NCI-H2227 (cell line): ENCODE results near the gene GBF1.
"Not testable (repeated sequence)": the region's sequence is repeated elsewhere in the genome, so short reads cannot be mapped to it uniquely, and the experiment has no call there.

Experiments used
- DNase-seq: peaks from one replicate; lab custom pipeline; 2025; ENCODE audit not compliant: unreplicated experiment; lab: John Stamatoyannopoulos, UW

The GBF1 gene

DNA sequence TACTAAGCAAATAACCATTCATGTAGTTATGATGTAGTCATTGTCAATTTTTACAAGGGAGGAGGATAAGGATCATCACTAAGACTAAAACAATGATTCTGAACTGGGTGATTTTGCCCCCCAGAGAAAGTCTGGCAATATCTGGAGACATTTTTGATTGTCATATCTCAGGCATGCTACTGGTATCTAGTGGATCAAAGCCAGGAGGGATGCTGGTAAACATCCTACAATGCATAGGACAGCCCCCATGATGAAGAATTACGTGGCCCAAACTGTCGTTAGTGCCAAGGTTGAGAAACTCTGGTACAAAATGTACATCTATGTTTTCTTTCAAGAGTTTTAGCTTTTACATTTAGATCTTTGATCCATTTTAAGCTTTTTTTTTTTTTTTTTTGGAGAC is 57.3 kb downstream of the GBF1 start:
- no peak for DNase-seq

- DNase-seq = no peak
These were observed 60.7 kb downstream of the GBF1 start for GRCh38 chr10:102306006-102306405.

- DNase-seq = no peak
These were observed 61.4 kb downstream of the GBF1 start for GRCh38 chr10:102306710-102307109.

GRCh38 chr10:102308318-102308717 is 63.0 kb downstream of the GBF1 start:
- DNase-seq = not testable (repeated sequence)

GRCh38 chr10:102309236-102309635 is 63.9 kb downstream of the GBF1 start:
- DNase-seq = no peak

GRCh38 chr10:102309916-102310315 is 64.6 kb downstream of the GBF1 start:
- no peak for DNase-seq

DNA sequence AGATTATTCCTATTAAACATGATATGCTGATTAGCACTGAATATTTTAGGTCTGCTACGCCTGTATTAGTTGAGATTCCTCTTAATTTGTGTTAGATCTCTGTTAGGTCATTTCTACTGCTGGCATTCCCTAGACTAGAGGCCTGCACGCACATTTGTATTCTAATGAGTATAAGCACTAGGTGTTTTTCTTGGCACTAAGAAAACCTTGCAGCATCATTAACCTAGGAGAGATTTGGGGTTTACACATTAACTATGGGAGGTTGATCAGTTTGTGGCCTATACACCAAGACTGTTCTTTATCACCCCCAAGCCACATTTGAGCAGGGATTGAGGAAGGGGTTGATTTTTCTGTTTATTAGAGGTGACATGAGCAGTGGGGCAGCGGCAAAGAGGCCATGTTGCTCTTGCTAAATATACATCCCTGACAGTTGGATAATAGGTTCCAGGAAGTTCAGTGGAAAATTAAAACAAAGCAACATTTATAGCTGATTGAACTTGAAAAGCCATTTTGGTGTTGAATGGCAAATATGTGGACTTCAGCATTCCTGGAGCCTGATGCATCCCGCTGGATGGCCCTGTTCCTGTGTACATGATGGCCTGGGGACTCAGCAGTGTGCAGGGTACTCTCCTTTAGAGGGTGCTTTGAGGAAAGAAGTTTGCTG is 65.2 kb downstream of the GBF1 start:
- DNase-seq = no peak

DNA sequence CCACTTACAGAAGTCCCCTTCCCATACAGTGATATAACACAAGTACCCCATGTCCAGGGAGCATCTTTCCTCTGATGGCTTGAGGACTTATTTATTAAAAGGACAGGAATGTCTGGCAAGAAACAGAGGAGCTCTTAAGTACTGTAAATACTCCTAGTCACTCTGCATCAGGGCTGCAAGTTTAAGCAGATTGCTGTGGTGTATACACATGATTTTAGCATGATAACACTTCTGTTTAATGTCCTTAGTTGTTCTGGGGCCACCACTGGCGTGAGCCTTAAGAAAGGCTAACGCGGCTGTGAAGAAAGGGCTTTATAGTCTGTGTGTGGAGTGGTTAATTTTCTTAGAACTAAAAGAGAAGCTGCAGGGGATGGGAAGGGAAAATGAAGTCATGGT is 65.7 kb downstream of the GBF1 start:
- no peak for DNase-seq

DNA sequence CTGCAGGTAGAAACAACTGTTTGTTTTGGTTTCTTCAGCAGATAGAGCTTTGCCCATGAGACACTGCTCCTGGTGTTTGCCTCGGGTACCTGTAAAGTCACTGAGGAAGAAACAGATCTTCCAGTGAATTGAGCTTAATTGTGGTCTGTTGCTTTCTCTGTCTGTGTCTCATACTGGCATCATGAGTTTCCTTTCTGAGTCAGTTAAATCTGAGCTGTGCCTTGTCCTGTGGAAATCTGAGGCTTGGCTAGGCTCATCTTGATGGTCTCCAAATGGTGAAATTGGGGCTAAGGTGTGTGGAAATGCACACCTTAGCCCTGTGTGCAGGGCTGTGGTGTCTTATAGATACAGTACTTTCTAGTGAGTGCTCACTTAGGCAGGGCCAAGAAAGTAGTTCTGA is 67.4 kb downstream of the GBF1 start:
- no peak for DNase-seq

GRCh38 chr10:102313221-102313896 is 68.0 kb downstream of the GBF1 start:
- DNase-seq = no peak

DNA sequence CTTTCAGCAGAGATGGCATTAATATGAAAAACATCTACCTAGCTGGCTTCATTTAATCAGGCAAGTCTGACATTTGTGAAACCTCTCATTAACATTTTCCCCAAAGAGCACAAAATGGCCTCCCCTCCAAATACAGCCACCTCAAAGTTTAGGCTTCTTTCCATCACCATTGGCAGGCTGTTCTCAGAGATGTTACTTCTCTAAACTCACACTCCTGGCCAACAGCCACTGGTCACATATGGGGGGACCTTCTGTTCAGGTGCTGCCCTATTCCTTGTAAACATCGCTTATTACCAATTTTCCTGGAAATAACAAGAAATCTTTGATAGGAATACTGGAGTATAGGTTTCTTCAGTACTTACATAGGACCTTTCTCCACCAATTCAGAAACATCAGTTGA is 69.5 kb downstream of the GBF1 start:
- DNase-seq = no peak

- no peak for DNase-seq
These were observed 71.1 kb downstream of the GBF1 start for GRCh38 chr10:102316421-102316820.

GRCh38 chr10:102322914-102323313 is 77.6 kb downstream of the GBF1 start:
- no peak for DNase-seq

DNA sequence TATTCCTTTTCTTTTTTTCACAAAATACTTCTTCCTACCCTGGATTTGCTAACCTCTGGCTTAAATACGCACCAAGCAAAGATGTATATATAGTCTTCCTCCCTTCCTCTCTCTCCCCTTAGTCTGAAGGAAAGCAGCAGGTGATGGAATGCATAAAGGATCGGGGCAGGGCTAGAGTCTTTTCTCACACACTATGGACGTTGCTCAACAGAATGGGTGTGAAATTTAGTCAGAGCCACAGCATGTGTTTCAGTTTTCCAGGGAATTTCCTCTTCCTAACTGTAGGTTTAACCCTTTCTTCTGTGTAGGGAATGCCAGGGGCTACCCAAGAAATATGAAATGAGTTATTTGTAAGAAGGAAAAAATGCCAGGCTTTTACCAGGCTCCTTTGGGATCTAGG is 78.7 kb downstream of the GBF1 start:
- DNase-seq = no peak

DNA sequence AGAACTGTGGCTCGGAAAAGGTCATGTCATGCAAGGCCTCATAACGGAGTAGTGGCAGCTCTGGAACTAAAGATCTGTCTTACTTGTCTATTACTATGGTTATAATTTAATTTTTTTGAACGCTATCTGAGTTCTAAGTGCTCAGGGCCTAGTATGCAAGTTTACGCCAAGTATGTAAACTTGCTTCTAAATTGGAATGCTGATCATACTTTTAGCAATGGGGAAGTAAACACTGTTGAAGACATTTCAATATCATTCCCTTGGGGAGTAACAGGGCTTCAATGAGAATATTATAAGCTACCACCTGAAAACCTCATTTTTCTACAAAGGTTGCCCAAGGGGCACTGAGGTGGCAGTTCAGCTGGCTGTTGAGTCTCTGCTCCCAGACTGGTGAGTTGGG is 80.7 kb downstream of the GBF1 start:
- no peak for DNase-seq

- DNase-seq = no peak
These were observed 81.7 kb downstream of the GBF1 start for GRCh38 chr10:102327002-102327401.

GRCh38 chr10:102327641-102328040 is 82.3 kb downstream of the GBF1 start:
- DNase-seq = no peak

DNA sequence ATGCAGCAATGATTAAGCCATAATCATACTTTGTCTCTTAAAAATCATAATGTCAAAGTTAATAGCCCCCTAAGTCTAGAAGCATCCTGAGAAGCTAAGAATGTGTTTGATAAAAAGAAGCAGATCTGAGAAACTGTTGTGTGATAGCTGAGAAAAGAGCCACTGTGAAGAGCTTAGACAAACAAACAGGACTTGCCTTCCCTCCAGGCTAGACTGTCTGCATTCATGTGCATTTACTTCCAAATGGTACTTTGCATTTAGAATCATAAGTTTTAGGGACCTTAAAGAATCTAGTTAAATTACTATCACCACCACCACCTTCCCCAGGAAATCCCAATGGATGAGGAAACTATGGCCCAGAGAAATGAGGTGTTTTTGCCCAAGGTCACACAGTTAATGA is 87.4 kb downstream of the GBF1 start:
- DNase-seq = no peak

DNA sequence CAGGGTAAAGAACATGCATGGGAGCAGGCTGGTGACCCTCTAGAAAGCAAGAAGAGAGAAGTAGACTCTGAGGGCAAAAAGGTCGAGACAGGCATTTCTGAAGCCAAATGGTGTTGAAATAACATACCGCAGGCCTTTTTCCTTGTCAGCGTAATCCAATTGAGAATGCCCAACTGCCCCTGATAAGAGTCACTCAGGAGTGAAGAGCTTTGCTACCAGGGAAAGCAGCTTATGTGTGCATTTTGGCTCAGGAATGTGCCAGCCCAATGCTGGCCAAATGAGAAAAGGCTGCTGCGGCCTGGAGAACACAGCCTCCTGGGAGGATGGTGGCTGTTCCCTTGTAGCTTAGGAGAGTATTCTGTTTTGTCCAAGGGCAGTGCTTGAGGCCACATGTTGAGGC is 88.8 kb downstream of the GBF1 start:
- no peak for DNase-seq

- no peak for DNase-seq
These were observed 89.9 kb downstream of the GBF1 start for GRCh38 chr10:102335184-102335583.

GRCh38 chr10:102341038-102341688 is 95.8 kb downstream of the GBF1 start:
- no peak for DNase-seq

DNA sequence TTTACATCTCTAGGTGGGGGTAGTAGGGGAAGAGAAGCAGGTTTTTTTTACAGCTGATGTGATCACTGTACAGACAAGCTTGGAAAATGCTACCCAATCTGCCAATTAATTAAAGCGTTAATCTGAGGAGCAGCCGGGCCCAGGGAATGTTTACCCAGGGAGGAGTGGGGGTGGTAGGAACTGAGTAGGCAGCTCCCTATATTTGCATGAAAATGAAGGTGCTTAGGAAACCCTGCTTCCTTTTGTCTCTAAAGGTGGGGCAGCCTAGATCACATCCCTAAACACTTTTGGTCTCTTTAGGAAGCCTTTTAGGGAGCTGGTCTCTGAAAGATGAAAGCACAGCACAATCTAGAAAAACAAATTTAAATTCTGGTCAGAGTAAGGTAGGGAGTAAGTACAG is 97.1 kb downstream of the GBF1 start:
- DNase-seq = no peak
